Smooth muscle cell (in vitro differentiated cells): Measurements from ENCODE around the gene CRHBP. TPM values are rescaled to one million over a fixed set of nuclear protein-coding genes. Genes with fewer than 3 reads are reported as not detected.
"Not testable (repeated sequence)": the region's sequence is repeated elsewhere in the genome, so short reads cannot be mapped to it uniquely, and the experiment has no call there.

Source experiments
- DNase-seq: peaks from one replicate; lab custom pipeline; 2025; ENCODE audit not compliant: unreplicated experiment; lab: John Stamatoyannopoulos, UW
- H2AFZ ChIP-seq: fragments of 200-600 bp; sonication (generic); 2 replicates; pipeline ENCODE4 v1.6.0; 2016; ENCODE audit warnings: antibody characterized with exemption, low read depth, mild to moderate bottlenecking
- H3F3A ChIP-seq: fragments of 200-600 bp; sonication (generic); 2 replicates; pipeline ENCODE4 v1.6.0; 2017; ENCODE audit warnings: antibody characterized with exemption, low read depth
- H3K27ac ChIP-seq: fragments of 200-600 bp; sonication (generic); 2 replicates; pipeline ENCODE4 v1.5.1; 2016; ENCODE audit warnings: low read depth, mild to moderate bottlenecking
- H3K27me3 ChIP-seq: fragments of 200-600 bp; sonication (generic); 2 replicates; pipeline ENCODE4 v1.6.1; 2016; ENCODE audit warnings: low read depth, mild to moderate bottlenecking
- H3K36me3 ChIP-seq: fragments of 200-600 bp; sonication (generic); 2 replicates; pipeline ENCODE4 v1.5.1; 2016; ENCODE audit warnings: low read depth
- H3K4me1 ChIP-seq: fragments of 200-600 bp; sonication (generic); 2 replicates; pipeline ENCODE4 v1.5.1; 2016; ENCODE audit warnings: low read depth
- H3K4me2 ChIP-seq: fragments of 200-600 bp; sonication (generic); 2 replicates; pipeline ENCODE4 v1.6.0; 2016; ENCODE audit warnings: mild to moderate bottlenecking
- H3K4me3 ChIP-seq: fragments of 200-600 bp; sonication (generic); 2 replicates; pipeline ENCODE4 v1.5.1; 2016; ENCODE audit warnings: mild to moderate bottlenecking
- H3K79me2 ChIP-seq: fragments of 200-600 bp; sonication (generic); 2 replicates; pipeline ENCODE4 v1.6.0; 2016; ENCODE audit warnings: low read depth, mild to moderate bottlenecking
- H3K9ac ChIP-seq: fragments of 200-600 bp; sonication (generic); 2 replicates; pipeline ENCODE4 v1.6.0; 2016; ENCODE audit warnings: low read depth
- H3K9me3 ChIP-seq: fragments of 200-600 bp; sonication (generic); replicated peaks from 2 replicates; pipeline ENCODE4 v1.5.1; 2016; ENCODE audit warnings: low read depth
- H4K20me1 ChIP-seq: fragments of 200-600 bp; sonication (generic); 2 replicates; pipeline ENCODE4 v1.6.0; 2016; ENCODE audit warnings: low read depth
- CTCF ChIP-seq: fragments of 200-600 bp; sonication (generic); IDR thresholded peaks from 2 replicates; pipeline ENCODE4 v1.5.1; 2017; ENCODE audit warnings: borderline replicate concordance, mild to moderate bottlenecking, antibody characterized with exemption; ENCODE audit not compliant: insufficient read depth, poor library complexity, severe bottlenecking
- WGBS: methylation state at CpG from one replicate; pipeline ENCODE4 v1.1.7; 2016; ENCODE audit warnings: low lambda C conversion rate; 5-methylcytosine and 5-hydroxymethylcytosine counted together
- polyA plus RNA-seq: library from polyadenylated mRNA; unstranded; fragments of >200 nt; fragmentation: Nextera tagmentation; extraction: Ambion mirVana; gene quantifications from 2 replicates; pipeline ENCODE4 v1.2.1, GENCODE V29; 2016
- total RNA-seq: library from RNA; depleted of rRNA; stranded (reverse); fragments of >200 nt; gene quantifications from 2 replicates; pipeline ENCODE4 v1.2.3, GENCODE V29; 2014

Gene CRHBP
- total and polyA plus RNA-seq, 2 experiments from 2014 or later, result 48.2 to 51.1 TPM

DNA sequence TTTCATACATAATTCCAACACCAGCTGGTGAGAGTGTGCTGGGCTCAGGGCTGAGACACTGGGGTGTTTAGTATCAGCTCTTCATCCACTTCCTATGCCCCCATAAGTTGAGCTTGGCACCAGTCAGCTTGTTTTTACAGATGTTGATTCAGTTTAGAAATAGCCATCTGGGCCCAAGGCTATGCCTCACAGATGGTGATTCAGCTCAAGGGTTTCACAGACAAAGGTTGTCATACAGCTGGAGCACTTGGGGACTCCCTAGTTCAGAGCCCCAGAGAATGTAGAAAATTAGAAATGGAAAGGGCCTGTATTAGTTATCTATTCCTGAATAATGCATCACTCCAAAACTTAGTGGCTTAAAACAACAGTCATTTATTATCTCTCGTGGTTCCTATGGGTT lies 10.3 kb upstream of the CRHBP start:
- Histone ChIP-seq H4K20me1 (no peaks in the 10 kb centered on the region), H3F3A (no peaks in the 10 kb centered on the region), H3K27me3 (no peaks in the 10 kb centered on the region), H3K9me3 (no peaks in the 10 kb centered on the region), H3K4me3 (no peak overlapping the region), H3K27ac (peak overlapping the region; percentile 37), H3K36me3 (no peaks in the 10 kb centered on the region), H3K4me1 (peaks cover 4% of the 10 kb centered on the region), H2AFZ (no peak overlapping the region), H3K79me2 (no peaks in the 10 kb centered on the region), H3K4me2 (no peak overlapping the region), H3K9ac (no peak overlapping the region)
- 59% methylated on average over 1 of the region's 1 CpG for WGBS
- no peak for TF ChIP-seq CTCF
- DNase-seq, result no peak

GRCh38 chr5:76943006-76943405 lies 9.8 kb upstream of the CRHBP start:
- H3K9me3 ChIP-seq, result no peaks in the 10 kb centered on the region
- no peak for TF ChIP-seq CTCF
- H3K4me3 ChIP-seq, result no peak overlapping the region
- no peaks in the 10 kb centered on the region for H3K36me3 ChIP-seq
- DNase-seq, result no peak
- H3K79me2 ChIP-seq, result no peaks in the 10 kb centered on the region
- no peaks in the 10 kb centered on the region for H3F3A ChIP-seq
- no peaks in the 10 kb centered on the region for H3K27me3 ChIP-seq
- H3K4me1 ChIP-seq, result peaks cover 4% of the 10 kb centered on the region
- peak overlapping the region; percentile 37 for H3K27ac ChIP-seq
- no peak overlapping the region for H3K9ac ChIP-seq
- H2AFZ ChIP-seq, result no peak overlapping the region
- H4K20me1 ChIP-seq, result no peaks in the 10 kb centered on the region
- WGBS, result 77% methylated on average over 3 of the region's 3 CpGs
- H3K4me2 ChIP-seq, result no peak overlapping the region

DNA sequence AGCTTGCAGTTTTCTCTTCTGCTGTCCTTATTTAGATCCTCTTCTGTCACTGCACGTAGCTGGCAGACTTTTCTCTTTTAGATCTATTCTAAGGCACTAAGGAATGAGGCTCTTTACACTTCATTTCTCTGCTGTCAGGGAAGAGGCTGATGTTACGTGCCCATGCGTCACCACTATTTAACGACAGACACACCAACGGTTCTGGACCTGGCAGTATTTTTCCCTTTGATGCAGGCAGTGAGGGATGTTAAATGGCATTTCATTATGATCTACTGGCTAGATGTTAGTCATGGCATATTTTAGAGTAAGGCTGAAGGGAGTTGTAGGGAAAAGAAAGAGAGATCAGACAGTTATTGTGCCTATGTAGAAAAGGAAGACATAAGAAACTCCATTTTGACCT lies 8.2 kb upstream of the CRHBP start:
- H3K36me3 ChIP-seq, result no peaks in the 10 kb centered on the region
- H3K4me3 ChIP-seq, result no peak overlapping the region
- no peaks in the 10 kb centered on the region for H4K20me1 ChIP-seq
- peak overlapping the region; percentile 58 for H3K27ac ChIP-seq
- H3K4me1 ChIP-seq, result peaks cover 4% of the 10 kb centered on the region
- no peak overlapping the region for H3K9ac ChIP-seq
- no peaks in the 10 kb centered on the region for H3K79me2 ChIP-seq
- no peaks in the 10 kb centered on the region for H3K9me3 ChIP-seq
- peak overlapping the region; percentile 23 for H3K4me2 ChIP-seq
- no peak for DNase-seq
- H3F3A ChIP-seq, result no peaks in the 10 kb centered on the region
- peak overlapping the region; percentile 56 for H2AFZ ChIP-seq
- no peak for TF ChIP-seq CTCF
- WGBS, result 24% methylated on average over 5 of the region's 5 CpGs
- H3K27me3 ChIP-seq, result no peaks in the 10 kb centered on the region

DNA sequence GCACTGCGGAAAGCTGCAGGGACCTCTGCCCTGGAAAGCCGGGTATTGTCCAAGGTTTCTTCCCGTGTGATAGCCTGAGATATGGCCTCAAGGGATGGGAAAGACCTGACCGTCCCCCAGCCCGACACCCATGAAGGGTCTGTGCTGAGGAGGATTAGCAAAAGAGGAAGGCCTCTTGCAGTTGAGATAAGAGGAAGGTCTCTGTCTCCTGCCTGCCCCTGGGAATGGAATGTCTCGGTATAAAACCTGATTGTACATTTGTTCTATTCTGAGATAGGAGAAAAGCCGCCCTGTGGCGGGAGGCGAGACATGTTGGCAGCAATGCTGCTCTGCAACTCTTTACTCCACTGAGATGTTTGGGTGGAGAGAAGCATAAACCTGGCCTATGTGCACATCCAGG lies 7.6 kb upstream of the CRHBP start:
- H3K27ac ChIP-seq, result peak overlapping the region; percentile 43
- not testable (repeated sequence) for H3F3A ChIP-seq, H3K79me2 ChIP-seq, H3K27me3 ChIP-seq, H3K36me3 ChIP-seq, H4K20me1 ChIP-seq, DNase-seq, H3K9me3 ChIP-seq, H3K4me3 ChIP-seq, H3K9ac ChIP-seq, H3K4me1 ChIP-seq
- H2AFZ ChIP-seq, result peak overlapping the region; percentile 56
- H3K4me2 ChIP-seq, result peak overlapping the region; percentile 23
- WGBS, result 34% methylated on average over 9 of the region's 9 CpGs
